CD4-positive, alpha-beta T cell treated with Interleukin-15 for 1 hour (primary cell): ENCODE measurements around the gene SPATA1.

Experiments used
- DNase-seq: peaks from one replicate; pipeline ENCODE4 v3.0.0-alpha.2; 2020

SPATA1 gene

DNA sequence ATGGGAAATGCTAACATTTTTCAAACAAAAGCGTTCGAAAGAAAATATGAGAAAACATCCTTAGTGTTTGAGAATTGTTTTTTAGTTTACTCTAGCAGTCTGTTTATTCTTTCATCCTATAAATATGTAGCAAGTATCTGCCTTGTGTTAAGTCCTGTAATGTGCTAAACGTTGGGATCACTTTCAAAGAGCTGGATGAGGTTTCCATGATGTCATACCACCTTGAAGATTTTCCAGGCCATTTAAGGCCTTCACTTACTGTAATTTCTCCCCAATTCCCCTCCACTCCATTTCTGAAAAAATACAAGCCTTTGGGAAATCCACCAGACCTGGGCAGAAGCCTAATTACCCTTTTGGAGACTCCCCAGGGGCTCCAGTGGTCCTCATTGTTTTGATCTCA lies 92.2 kb downstream of the SPATA1 start:
- DNase-seq: no peak

GRCh38 chr1:84598846-84599741 lies 92.9 kb downstream of the SPATA1 start:
- no peak for DNase-seq

GRCh38 chr1:84600796-84601195 lies 94.6 kb downstream of the SPATA1 start:
- DNase-seq: no peak

DNA sequence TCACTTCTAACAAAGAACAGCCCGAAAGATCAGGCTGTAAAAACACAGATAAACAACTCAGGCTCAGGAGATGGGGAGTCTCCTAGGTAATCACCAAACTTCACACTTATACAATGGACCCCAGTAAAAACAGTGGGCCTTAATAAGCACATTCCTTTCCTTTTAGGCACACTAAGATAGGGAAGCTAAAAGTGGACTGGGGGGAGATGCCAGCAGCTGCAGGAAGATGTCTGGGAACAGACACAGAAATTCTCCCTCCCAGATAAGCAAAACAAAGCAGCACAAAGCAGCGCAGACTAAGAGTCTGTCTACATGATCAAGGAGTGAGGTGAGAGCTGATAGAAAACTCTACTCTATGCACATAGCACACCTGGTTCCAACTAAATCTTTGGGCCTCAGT lies 97.0 kb downstream of the SPATA1 start:
- no peak for DNase-seq

GRCh38 chr1:84603941-84604830 lies 98.0 kb downstream of the SPATA1 start:
- DNase-seq: no peak

GRCh38 chr1:84605157-84605556 lies 99.0 kb downstream of the SPATA1 start:
- DNase-seq: no peak

GRCh38 chr1:84606977-84607376 lies 100.8 kb downstream of the SPATA1 start:
- DNase-seq: no peak

GRCh38 chr1:84611091-84611490 lies 104.9 kb downstream of the SPATA1 start:
- DNase-seq: no peak

- no peak for DNase-seq
Measured at GRCh38 chr1:84611796-84612195, 105.6 kb downstream of the SPATA1 start.

GRCh38 chr1:84613026-84613425 lies 106.8 kb downstream of the SPATA1 start:
- DNase-seq: no peak

GRCh38 chr1:84613887-84614286 lies 107.7 kb downstream of the SPATA1 start:
- DNase-seq: no peak

- no peak for DNase-seq
Measured at GRCh38 chr1:84615790-84616189, 109.6 kb downstream of the SPATA1 start.
